GM18909 (cell line): ENCODE measurements around the gene CES3.
"Not testable (repeated sequence)": the region's sequence is repeated elsewhere in the genome, so short reads cannot be mapped to it uniquely, and the experiment has no call there.

Source experiments
- ATAC-seq: cut with Tn5 transposase; IDR thresholded peaks from one replicate; pipeline ENCODE4 v1.9.1; 2021; ENCODE audit warnings: mild to moderate bottlenecking; ENCODE audit not compliant: unreplicated experiment, poor library complexity

Gene CES3

DNA sequence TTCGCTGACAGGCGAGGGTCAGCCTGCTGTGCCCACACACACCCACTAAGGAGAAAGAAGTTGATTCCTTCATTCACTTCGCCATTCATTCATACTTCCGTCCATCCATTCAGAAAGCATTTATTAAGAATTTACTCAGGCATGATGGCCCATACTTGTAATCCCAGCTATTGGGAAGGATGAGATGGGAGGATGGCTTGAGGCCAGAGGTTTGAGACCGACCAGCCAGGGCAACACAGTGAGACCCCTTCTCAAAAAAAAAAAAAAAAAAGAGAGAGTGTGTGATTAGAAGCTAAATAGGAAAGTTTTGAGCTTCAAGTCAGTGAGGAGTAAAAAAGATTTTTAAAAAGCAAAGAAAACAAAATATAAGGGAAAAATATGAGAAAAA is 17.0 kb upstream of the CES3 start:
- ATAC-seq, result no peak

DNA sequence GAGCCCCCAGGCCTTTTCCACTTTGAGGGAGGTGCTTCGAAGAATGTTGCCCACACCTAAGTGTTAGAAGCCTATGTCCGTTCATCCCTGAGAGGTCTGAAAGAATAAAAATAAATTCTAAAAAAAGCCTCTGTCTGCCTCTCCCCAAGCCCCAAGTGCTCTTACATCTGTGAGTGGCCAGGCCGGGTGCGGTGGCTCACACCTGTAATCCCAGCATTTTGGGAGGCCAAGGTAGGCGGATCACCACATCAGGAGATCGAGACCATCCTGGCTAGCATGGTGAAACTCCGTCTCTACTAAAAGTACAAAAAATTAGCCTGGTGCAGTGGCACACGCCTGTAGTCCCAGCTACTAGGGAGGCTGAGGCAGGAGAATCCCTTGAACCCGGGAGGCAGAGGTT is 16.1 kb upstream of the CES3 start:
- not testable (repeated sequence) for ATAC-seq

DNA sequence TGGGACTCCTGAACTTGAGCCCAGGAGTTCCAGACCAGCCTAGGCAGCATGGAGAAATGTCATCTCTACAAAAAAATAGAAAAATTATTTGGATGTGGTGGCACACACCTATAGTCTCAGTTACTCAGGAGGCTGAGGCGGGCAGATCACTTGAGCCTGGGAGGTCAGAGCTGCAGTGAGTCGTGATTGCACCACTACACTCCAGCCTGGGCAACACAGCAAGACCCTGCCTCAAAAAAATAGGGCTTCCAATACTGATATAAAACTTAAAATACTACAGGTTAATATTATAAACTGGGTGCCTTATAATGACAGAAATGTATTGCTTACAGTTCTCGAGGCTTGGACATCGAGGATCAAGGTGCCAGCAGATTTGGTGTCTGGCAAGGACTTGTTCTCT is 15.1 kb upstream of the CES3 start:
- ATAC-seq, result no peak

DNA sequence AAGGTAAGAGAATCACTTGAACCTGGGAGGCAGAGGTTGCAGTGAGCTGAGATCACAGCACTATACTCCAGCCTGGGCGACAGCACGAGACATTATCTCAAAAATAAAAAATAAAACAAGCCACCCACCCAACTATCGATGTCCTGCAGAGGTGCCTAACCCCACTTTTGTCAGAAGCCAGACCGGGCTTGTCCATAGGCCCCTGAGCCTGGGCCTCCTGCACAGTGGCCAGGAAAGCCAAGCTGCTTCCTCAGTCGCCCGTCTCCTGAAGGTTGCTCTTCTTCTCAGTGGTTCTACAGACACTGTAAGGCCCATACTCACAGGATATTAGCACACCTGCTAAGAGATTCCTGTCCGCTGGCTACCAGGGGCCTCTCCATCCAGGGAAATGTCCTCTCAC is 14.5 kb upstream of the CES3 start:
- no peak for ATAC-seq

DNA sequence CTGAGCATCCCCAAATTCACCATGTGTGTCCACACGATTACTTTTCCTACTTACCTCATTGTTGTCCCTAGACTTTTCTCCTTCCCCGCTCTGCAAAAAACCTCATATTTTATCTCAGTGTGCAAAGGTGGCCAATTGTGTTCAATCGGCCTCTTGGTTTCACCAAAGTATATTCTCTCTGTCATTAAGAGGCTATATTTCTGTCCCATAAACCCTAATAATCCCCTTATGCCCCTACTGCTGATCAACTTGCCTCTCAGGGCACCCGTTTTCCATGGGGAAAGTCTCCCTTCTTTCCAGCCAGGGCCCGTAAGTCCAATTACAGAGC is 14.1 kb upstream of the CES3 start:
- ATAC-seq, result no peak

DNA sequence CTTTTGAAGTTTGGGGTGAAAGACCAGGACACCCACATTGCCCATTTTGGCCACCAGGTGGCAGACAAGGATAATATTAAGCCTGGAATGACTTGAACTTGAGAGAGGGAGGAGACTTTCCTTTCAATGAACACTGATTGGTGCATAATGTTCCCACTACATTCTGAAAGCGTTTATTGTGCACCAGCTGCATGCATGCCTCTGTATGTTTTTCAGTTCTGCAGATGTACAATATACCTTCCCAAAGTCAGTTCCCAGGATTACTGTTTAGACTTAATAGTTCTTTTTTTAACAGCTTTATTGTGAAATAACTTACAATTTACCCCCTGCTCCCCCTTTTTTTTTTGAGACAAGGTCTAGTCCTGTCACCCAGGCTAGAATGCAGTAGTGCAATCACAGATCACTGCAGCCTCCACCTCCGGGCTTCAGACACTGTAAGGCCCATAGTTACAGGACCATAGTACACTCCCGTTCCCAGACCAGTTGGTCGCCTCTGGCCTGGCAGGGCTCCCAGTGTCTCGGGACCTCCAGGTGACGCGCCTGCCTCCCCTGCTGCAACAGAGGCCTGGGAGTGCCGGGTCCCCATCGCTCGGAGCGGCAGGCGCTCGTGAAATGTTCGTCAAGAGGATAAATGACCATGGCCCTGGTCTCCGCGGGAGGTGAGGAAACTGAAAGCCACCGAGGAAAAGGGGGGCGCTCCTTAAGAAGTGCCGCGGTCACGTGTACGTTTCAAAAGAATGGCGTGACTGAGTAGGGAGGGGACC is 13.6 kb upstream of the CES3 start:
- peak; percentile 65 for ATAC-seq

DNA sequence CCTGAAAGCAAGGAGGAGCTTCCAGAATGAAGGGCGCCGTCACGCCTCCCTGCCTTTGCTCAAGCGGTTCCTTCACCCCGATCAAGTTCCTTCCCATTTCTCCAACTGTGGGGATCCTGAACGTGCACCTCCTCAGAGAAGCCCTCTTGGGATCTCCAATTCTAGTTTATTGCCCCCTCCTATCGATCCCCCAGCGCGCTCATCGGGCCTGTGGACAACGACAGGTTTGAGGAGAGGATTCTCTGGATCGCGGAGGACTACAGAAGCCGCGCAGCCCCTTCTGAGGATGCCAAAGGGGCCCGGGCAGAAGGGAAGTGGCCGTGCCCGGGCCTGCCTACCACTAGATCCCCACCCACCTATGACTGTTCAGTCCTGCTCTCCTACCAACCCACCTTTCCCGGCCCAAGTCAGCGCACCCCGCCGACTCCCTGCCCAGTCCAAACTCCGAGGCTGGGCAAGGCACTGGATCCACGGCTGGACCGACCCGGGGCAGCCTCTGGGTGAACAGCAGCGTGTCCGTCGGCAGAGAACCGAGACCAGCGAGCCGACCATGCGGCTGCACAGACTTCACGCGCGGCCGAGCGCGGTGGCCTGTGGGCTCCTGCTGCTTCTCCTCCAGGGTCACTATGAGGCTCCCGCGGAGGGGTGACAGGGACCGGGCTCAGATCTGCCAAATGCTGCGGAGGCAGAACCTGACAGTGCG is 12.8 kb upstream of the CES3 start:
- no peak for ATAC-seq

DNA sequence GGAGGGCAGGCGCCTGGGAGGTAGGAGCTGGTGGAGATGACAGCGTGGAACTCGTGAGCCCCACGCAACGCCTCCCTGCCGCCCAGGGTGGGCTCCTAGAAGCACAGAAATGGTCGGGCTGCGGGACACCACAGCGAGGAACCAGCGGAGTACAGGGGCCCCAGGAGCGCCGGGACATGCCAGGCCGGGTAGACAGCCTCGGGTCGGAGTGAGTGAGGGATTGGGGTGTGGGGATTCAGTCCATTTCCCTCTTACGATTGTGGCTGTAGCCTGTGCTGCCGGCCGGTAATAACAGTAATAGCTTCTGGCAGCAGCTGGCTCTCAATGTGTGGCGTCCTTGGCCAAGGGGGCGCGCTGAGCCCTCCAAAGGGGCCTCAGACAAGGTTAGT is 12.2 kb upstream of the CES3 start:
- ATAC-seq, result no peak

DNA sequence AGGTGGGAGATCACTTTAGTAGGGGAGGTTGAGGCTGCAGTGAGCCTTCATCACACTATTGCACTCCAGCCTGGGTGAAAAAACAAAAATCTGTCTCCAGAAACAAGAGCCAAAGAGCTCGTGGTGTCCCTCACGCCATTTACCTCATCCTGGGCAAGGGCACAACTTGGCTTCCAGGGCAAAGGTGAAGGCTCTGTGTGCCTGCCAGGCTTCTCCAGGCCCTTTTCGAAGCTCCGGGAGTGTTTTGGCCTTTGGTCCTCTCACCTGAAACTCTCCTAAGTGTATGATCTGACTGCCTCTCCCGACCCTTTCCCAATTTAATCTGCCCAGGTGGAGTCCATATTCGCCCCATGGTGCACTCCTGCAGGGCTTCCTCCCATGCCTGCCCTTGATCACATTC is 11.6 kb upstream of the CES3 start:
- no peak for ATAC-seq

DNA sequence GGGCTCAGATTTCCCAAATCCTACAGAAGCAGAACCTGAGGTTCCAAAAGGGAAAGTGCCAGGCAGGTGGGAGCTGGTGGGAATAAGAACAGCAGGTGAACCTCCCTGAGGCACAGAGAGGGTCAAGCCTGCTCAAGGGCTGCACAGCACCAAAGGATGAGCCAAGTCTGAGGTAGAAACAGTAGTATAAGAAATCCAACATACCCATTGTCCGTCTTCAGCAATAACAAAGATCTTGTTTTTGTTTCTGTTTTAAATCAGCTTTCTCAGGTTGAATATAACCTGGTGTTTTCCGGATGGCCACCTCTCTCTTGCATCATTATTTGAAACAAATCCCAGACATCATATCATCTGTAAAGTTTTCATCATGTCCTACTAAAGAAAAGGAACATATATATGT is 10.6 kb upstream of the CES3 start:
- no peak for ATAC-seq

DNA sequence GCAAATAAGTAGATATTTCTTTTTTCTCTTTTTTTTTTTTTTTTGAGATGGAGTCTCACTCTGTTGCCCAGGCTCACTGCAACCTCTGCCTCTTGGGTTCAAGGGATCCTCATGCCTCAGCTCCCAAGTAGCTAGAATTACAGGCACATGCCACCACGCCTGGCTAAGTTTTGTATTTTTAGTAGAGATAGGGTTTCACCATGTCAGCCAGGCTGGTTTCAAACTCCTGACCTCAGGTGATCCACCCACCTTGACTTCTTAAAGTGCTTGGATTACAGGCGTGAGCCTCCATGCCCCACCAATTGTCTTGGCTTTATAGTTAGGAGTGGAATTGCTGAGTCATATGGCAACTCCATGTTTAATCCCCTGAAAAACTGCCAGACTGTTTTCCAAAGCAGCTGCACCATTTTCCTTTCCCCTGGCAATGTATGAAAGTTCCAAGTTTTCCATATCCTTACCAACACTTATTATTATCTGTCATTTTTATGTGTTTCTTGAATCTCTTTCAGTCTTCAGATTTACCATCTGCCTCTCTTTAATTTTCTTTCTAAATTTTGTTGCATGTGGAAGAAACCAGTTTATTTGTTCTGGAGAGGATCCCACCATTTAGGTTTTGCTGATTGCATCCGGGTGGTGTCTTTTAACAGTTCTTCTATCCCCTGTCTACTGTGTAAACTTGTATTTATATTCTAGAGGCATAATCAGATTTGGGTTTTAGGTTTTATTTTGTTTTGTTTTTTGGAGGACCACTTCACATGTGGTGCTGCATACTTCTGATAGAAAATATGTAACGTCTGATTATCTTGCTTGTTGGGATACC is 9.9 kb upstream of the CES3 start:
- no peak for ATAC-seq

DNA sequence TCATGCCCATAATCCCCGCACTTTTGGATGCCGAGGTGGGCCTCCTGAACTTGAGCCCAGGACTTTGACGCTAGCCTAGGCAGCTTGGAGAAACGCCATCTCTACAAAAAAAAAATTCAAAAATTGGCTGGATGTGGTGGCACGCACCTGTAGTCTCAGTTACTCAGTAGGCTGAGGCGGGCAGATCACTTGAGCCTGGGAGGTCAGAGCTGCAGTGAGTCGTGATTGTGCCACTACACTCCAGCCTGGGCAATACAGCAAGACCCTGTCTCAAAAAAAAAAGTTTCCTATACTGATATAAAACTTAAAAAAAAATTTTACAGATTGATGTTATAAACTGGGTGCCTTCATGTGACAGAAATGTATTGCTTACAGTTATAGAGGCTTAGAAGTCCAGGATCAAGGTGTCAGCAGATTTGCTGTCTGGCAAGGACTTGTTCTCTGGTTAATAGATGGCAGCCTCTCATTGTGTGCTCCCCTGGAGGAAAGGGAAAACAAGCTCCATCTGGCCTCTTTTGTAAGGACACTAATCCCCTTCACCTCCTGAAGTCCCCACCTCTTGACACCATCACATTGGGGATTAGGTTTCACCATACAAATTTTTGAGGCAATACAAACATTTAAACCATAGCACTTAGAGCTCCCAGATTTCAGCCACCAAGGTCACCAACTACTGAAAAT is 8.5 kb upstream of the CES3 start:
- no peak for ATAC-seq

DNA sequence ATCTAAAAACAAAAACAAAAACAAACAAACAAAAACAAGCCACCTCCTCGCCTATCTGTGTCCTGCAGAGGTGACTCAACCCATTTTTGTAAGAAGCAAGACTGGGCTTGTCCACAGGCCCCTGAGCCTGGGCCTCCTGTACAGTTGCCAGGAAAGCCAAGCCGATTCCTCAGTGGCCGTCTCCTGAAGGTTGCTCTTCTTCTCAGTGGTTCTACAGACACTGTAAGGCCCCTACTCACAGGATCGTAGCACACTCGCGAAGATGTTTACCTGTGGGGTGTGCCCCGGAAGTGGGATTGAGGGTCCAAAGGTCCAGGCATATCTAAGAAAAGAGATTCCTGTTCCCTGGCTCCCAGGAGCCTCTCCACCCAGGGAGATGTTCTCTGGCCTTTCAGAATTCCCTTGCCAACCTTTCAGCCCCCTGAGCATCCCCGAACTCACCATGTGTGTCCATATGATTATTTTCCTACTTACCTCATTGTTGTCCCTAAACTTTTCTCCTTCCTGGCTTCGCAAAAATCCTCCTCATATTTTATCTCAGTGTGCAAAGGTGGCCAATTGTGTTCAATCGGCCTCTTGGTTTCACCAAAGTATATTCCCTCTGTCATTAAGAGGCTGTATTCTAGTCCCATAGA is 7.5 kb upstream of the CES3 start:
- ATAC-seq, result no peak

DNA sequence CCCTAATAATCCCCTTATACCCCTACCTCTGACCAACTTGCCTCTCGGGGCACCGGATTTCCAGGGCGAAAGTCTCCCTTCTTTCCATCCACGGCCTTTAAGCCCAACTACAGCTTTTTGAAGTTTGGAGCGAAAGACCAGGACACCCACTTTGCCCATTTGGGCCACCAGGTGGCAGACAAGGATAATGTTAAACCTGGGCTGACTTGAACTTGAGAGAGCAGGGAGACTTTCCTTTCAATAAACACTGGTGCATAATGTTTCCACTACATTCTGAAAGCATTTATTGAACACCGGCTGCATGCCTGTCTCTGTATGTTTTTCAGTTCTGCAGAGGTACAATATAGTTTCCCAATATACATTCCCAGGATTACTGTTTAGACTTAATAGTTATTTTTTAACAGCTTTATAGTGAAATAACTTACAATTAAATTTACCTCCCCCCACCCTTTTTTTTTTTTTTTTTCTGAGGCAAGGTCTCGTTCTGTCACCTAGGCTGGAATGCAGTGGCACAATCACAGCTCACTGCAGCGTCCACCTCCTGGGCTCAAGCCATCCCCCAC is 6.9 kb upstream of the CES3 start:
- ATAC-seq, result peak; percentile 50

DNA sequence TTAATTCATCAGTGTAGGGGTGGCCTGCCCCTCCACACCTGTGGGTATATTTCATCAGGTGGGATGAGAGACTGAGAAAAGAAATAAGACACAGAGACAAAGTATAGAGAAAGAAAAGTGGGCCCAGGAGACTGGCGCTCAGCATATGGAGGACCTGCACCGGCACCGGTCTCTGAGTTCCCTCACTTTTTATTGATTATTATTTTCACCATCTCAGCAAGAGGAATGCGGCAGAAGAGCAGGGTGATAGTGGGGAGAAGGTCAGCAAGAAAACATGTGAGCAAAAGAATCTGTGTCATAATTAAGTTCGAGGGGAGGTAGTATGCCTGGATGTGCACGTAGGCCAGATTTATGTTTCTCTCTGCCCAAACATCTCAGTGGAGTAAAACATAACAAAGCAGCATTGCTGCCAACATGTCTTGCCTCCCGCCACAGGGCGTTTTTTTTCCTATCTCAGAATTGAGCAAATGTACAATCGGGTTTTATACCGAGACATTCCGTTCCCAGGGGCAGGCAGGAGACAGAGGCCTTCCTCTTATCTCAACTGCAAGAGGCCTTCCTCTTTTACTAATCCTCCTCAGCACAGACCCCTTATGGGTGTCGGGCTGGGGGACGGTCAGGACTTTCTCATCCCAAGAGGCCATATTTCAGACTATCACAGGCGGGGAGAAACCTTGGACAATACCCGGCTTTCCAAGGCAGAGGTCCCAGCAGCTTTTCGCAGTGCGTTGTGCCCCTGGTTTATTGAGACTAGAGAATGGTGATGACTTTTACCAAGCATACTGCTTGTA is 5.5 kb upstream of the CES3 start:
- ATAC-seq, result not testable (repeated sequence)

DNA sequence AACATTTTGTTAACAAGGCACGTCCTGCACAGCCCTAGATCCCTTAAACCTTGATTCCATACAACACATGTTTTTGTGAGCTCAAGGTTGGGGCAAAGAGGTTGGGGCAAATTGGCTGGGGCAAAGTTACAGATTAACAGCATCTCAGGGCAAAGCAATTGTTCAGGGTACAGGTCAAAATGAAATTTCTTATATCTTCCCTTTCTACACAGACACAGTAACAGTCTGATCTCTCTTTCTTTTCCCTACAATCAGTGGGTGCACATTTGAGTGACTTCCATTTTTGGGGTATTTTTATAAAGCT is 5.0 kb upstream of the CES3 start:
- not testable (repeated sequence) for ATAC-seq

DNA sequence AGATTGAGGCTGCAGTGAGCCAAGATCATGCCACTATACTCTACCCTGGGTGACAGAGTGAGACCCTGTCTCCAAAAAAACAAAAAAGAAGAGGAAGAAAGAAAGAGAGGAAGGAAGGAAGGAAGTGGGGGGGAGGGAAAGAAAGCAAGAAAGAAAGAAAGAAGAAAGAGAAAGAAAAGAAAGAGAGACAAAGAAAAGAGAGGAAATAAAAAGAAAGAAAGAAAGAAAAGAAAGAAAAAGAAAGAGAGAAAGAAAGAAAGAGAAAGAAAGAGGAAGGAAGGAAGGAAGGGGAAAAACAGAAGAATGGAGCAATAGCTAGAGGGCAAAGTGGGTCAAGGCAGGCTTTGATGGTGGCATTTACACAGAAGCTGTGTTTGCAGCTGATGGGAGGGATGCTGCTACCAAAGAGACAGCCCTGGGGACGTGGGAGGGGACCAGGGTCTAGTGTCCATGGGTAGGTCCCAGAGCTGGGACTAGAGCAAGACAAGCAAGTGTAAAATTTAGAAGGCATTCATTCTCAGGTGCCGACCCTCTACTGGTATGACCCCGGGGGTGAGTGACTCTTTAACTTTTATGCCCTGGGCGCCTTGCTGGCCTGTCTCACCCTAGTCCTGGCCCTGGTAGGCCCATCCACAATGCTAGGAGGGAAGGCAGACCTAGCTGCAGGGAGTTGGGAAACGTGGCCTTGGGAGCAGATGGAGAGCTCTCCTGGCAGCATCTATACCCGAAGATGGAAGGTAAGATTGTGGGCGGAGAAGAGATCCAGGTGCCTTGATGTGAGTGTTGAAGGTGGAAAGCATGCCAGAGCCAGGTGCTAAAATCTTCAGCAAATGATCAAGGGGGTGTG is 2.0 kb upstream of the CES3 start:
- ATAC-seq, result no peak

DNA sequence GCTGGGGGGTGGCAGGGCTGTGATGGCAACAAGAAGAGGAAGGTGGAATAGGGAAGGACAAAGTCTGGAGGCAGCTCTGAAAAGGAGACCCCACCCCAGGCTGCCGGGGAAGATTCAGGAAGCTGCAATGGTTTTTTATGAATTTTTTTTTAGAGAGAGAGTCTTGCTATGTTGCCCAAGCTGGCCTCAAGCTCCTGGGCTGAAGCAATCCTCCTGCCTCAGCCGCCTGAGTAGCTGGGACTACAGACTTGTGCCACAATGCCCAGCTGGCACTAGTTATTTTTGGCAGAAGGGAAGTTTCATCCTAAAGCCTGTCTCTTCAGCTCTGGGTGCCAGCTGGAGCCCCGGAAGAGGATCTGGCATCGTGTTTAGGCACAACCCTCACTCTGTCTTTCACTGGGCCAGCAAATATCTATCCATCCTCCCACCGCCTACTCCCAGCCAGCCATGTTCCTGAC is 1.3 kb upstream of the CES3 start:
- ATAC-seq, result no peak

DNA sequence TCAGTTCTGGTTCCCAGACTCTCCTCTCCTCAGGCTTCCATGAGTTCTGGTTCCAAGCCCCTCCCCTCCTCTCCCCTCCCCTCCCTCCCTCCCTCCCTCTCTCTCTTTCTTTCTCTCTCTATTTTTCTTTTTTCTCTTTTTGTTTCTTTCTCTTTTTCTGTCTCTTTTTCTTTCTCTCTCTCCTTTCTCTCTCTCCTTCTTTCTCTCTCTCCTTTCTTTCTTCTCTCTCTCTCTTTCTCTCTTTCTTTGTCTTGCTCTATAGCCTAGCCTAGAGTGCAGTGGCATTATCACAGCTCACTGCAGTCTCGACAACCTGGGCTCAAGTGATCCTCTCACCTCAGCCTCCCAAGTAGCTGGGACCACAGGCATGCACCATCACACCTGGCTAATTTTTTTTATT is 796 bp upstream of the CES3 start:
- no peak for ATAC-seq
